Esophagus squamous epithelium (tissue), 4 donors: Measurements from ENCODE around the gene DDOST.

ENCODE experiments used
- CTCF ChIP-seq, 6 experiments: fragments of 450-650 bp in 4 of 6; fragments of 200-600 bp in 2 of 6; sonication (generic) in 2 of 6; IDR thresholded peaks; one replicate each; pipeline ENCODE4 v1.5.1; 2016 to 2019; ENCODE audit warnings: antibody characterized with exemption in 6 of 6, mild to moderate bottlenecking in 4 of 6, moderate library complexity in 4 of 6
- POLR2A ChIP-seq, 4 donors: fragments of 450-650 bp; IDR thresholded peaks; one replicate each; pipeline ENCODE4 v1.6.1; 2017; ENCODE audit warnings: antibody characterized with exemption in 4 of 4, mild to moderate bottlenecking in 4 of 4, moderate library complexity in 3 of 4

- TF ChIP-seq POLR2A (IDR thresholded peaks at IDR 0.05) = no peak
- TF ChIP-seq CTCF (IDR thresholded peaks at IDR 0.05) = no peak
These were observed 4.6 kb upstream of the DDOST start for GRCh38 chr1:20665726-20666125.
